Uterus (tissue), 4 donors: ENCODE measurements around the gene SSBP1. TPM values are rescaled to one million over a fixed set of nuclear protein-coding genes. Genes with fewer than 3 reads are reported as not detected.

Experiments
- DNase-seq, 2 donors: peaks; one replicate each; pipeline ENCODE4 v3.0.0-alpha.2; 2019 to 2020
- H3K27ac ChIP-seq, 2 donors: fragments of 200-600 bp; sonication (generic); 1 replicate in 1 of 2; 2 replicates in 1 of 2; pipeline ENCODE4 v1.5.1; 2016 to 2018
- H3K27me3 ChIP-seq, 2 donors: fragments of 200-600 bp; sonication (generic); one replicate each; pipeline ENCODE4 v1.5.1; 2018 to 2019; ENCODE audit warnings: control low read depth in 1 of 2
- H3K36me3 ChIP-seq, 2 donors: fragments of 200-600 bp; sonication (generic); one replicate each; pipeline ENCODE4 v1.5.1; 2019; ENCODE audit warnings: control low read depth in 1 of 2
- H3K4me1 ChIP-seq, 2 donors: fragments of 200-600 bp; sonication (generic); one replicate each; pipeline ENCODE4 v1.5.1; 2018 to 2019; ENCODE audit warnings: control low read depth in 1 of 2
- H3K4me3 ChIP-seq, 2 donors: fragments of 200-600 bp; sonication (generic); 1 replicate in 1 of 2; 2 replicates in 1 of 2; pipeline ENCODE4 v1.5.1; 2018 to 2019; ENCODE audit warnings: mild to moderate bottlenecking in 1 of 2
- H3K9me3 ChIP-seq, 2 donors: fragments of 200-600 bp; sonication (generic); one replicate each; pipeline ENCODE4 v1.5.1; 2019; ENCODE audit warnings: control low read depth in 1 of 2
- POLR2A ChIP-seq, 2 donors: fragments of 450-650 bp; IDR thresholded peaks; one replicate each; pipeline ENCODE4 v1.6.1; 2016; ENCODE audit warnings: antibody characterized with exemption in 2 of 2, mild to moderate bottlenecking in 1 of 2, moderate library complexity in 1 of 2
- intact Hi-C: fragments of 100-400 bp; cut with DNase I; formaldehyde crosslinking; loops from one replicate; pipeline ENCODE4 v1.15.1; 2023; ENCODE audit warnings: low total_unique reads
- total RNA-seq, 4 donors: library from RNA; depleted of rRNA in 3 of 4; stranded (reverse); fragments of >200 nt in 3 of 4; gene quantifications; one replicate each; pipeline versions ENCODE4 v1.1.0 to v1.2.4, GENCODE V29; 2014 to 2023
- TF ChIP-seq, protein P1 (sequence below), 4 experiments: fragments of 200-600 bp in 2 of 4; fragments of 450-650 bp in 2 of 4; sonication (generic) in 2 of 4; IDR thresholded peaks; one replicate each; pipeline ENCODE4 v1.5.1; 2016 to 2019; ENCODE audit warnings: antibody characterized with exemption in 4 of 4, mild to moderate bottlenecking in 2 of 4, moderate library complexity in 1 of 4
- donor health status: DM: yes; HTN: yes; CAD: no.

Gene SSBP1
- total RNA-seq, 4 donors from 2014 or later, result 56.9 to 110 (median 71.8) TPM

DNA sequence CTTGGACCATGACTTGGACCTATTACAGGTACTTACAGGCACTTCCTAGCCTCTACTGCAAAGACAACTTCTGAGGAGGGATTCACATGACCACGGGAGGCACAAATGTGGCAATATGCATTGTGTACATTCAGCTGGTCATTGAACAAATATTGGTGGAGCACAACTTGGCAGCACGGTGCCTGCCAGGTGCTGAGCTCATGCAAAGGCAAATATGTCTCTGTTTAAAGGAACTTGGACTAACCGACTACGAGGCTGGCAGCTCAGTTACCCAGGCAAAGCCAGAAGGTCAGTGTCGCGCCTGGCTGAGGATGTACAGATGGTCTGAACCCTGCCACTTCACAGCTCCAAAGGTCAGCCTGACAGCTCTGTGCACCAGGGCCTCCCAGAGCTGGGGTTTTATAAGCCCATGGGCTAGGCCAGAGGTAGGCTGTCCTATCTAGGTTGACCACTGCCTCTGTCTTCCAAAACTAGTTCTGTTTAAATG, 42.3 kb upstream of the SSBP1 start:
- no peaks in the 10 kb centered on the region for H3K27me3 ChIP-seq
- no peak for DNase-seq
- no peak overlapping the region for H3K27ac ChIP-seq
- H3K9me3 ChIP-seq, result no peaks in the 10 kb centered on the region
- H3K4me3 ChIP-seq, result no peak overlapping the region
- H3K36me3 ChIP-seq, result no peaks in the 10 kb centered on the region
- TF ChIP-seq POLR2A (IDR thresholded peaks at IDR 0.05), result no peak
- TF ChIP-seq, protein P1, sequence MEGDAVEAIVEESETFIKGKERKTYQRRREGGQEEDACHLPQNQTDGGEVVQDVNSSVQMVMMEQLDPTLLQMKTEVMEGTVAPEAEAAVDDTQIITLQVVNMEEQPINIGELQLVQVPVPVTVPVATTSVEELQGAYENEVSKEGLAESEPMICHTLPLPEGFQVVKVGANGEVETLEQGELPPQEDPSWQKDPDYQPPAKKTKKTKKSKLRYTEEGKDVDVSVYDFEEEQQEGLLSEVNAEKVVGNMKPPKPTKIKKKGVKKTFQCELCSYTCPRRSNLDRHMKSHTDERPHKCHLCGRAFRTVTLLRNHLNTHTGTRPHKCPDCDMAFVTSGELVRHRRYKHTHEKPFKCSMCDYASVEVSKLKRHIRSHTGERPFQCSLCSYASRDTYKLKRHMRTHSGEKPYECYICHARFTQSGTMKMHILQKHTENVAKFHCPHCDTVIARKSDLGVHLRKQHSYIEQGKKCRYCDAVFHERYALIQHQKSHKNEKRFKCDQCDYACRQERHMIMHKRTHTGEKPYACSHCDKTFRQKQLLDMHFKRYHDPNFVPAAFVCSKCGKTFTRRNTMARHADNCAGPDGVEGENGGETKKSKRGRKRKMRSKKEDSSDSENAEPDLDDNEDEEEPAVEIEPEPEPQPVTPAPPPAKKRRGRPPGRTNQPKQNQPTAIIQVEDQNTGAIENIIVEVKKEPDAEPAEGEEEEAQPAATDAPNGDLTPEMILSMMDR (IDR thresholded peaks at IDR 0.05), result no peak
- H3K4me1 ChIP-seq, result no peaks in the 10 kb centered on the region
- intact Hi-C loops, result no loop called here

DNA sequence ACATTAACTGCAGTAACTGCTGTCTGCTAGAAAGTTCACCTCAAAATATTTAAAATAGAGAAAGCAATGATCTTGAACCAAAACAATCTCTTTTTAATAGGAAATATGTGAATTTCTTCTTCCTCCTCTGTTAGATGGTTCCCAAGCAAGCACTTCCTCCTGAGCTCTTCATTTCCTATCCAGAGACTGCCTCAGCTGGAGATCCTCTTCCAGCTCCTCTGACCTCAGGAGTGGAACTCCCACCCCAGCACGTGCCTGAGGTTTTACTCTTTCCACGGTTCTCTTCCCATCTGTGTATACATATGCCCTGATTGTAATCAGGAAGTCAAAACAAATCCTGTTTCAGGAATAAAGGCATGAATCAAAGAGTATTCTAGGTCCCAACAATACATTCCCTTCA, 41.8 kb upstream of the SSBP1 start:
- intact Hi-C loops, result no loop called here
- H3K36me3 ChIP-seq, result no peaks in the 10 kb centered on the region
- no peak overlapping the region for H3K27ac ChIP-seq
- no peaks in the 10 kb centered on the region for H3K4me1 ChIP-seq
- no peak overlapping the region for H3K4me3 ChIP-seq
- no peaks in the 10 kb centered on the region for H3K9me3 ChIP-seq
- DNase-seq, result no peak
- no peaks in the 10 kb centered on the region for H3K27me3 ChIP-seq
- TF ChIP-seq, protein P1 (IDR thresholded peaks at IDR 0.05), result no peak
- TF ChIP-seq POLR2A (IDR thresholded peaks at IDR 0.05), result no peak

DNA sequence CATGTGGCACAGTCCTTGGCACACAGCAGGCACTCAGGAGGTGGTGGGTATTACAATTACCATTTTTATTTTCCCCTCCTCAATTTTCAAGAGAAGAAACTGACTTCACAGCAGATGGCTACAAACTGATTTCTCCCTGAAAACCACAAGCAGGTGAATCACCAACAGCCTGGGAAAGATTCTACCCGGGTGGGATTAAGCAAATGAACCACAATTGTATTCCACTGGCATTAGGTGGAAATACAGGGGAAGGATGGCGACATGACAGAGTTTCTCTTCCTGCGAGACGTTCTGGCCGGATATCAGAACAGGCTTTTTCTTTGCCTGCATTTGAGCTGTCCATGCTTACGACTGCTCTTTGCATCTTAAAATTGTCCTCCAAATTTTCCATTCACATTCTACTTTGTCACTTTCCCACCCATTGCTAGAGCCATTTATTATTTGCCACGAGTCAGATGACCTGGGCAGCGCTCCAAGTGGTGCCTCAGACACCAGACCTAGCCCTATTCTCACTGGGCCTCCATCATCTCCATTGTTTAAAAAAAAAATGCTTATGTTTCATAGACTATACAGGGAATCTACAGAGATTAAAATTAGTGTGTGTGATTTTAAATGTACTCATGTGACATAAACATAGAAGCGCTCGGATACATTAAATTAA, 40.8 kb upstream of the SSBP1 start:
- no peaks in the 10 kb centered on the region for H3K27me3 ChIP-seq
- DNase-seq, result no peak
- no peak overlapping the region for H3K27ac ChIP-seq
- no peaks in the 10 kb centered on the region for H3K9me3 ChIP-seq
- TF ChIP-seq, protein P1 (IDR thresholded peaks at IDR 0.05), result no peak
- TF ChIP-seq POLR2A (IDR thresholded peaks at IDR 0.05), result no peak
- H3K4me3 ChIP-seq, result no peak overlapping the region
- H3K36me3 ChIP-seq, result no peaks in the 10 kb centered on the region
- H3K4me1 ChIP-seq, result no peaks in the 10 kb centered on the region
- intact Hi-C loops, result no loop called here

DNA sequence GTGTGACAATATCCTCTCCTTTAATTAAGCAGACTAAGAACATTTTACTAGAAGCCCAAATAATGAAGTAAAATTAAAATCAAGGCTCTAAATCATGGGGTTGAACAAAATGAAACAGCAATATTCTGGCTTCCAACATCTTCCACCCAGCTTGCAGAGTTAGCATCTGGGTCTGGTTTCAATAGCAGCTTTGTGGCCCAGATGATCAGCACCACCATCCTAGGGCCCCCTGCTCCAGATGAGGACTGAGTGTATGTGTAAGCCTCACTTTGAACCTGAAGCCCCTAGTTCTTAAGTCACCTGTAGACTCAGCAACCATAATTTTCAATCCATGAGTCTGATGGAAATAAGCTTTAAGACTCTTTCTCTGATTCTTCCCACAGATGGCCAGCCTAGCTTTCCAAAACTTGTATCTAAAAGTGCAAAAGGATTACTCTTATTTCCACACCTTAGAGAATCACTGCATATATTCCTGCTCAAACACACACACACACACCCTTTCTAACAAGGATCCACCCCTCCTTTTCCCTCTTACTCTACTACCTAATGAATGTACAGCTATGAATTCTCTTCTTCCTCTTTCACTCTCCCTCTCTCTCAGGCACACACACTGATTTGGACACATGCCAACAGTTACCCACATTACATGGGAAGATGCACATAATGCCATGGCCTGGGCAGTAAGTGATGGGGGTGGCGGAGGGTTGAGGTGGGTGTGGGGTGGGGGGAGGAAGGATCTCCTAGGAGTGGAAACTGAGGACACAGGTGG, 39.7 kb upstream of the SSBP1 start:
- no peaks in the 10 kb centered on the region for H3K36me3 ChIP-seq
- intact Hi-C loops, result no loop called here
- TF ChIP-seq, protein P1 (IDR thresholded peaks at IDR 0.05), result no peak
- TF ChIP-seq POLR2A (IDR thresholded peaks at IDR 0.05), result no peak
- H3K4me1 ChIP-seq, result no peaks in the 10 kb centered on the region
- no peak overlapping the region for H3K27ac ChIP-seq
- no peak overlapping the region for H3K4me3 ChIP-seq
- H3K27me3 ChIP-seq, result no peaks in the 10 kb centered on the region
- DNase-seq, result no peak
- no peaks in the 10 kb centered on the region for H3K9me3 ChIP-seq

DNA sequence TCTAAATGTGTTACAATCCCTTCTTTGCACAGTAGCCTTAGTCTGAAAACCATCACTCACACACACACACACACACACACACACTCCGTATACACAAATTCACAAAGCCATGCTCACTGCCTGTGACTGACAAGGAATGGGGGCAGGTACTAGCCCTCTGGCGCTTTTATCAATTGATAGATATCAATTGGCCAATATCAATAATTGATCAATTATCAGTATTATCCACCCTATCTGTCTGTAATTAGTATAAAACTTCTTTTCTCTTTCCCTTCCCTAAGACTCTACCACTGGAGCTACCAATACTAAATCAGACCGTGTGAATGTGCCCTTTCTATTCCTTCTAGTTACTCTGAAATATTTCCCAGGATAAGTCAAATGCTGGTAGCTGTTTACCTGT, 38.3 kb upstream of the SSBP1 start:
- no peak overlapping the region for H3K27ac ChIP-seq
- TF ChIP-seq POLR2A (IDR thresholded peaks at IDR 0.05), result no peak
- TF ChIP-seq, protein P1 (IDR thresholded peaks at IDR 0.05), result no peak
- intact Hi-C loops, result no loop called here

More for the DNA sequence above, 38.3 kb upstream of the SSBP1 start:
- no peak for DNase-seq
- Histone ChIP-seq H3K4me3 (no peak overlapping the region), H3K4me1 (no peaks in the 10 kb centered on the region), H3K36me3 (no peaks in the 10 kb centered on the region), H3K27me3 (no peaks in the 10 kb centered on the region), H3K9me3 (no peaks in the 10 kb centered on the region)
